NCI-H226 (cell line): ENCODE measurements around the gene RNF166.
A peak's percentile ranks its signal among the peaks of the same experiment; 100 is the strongest.

Source experiments
- DNase-seq: peaks from one replicate; pipeline ENCODE4 v3.0.0-alpha.2; 2015

The RNF166 gene

GRCh38 chr16:88738151-88739084 lies 32.2 kb upstream of the RNF166 start:
- DNase-seq, result no peak

- peak; percentile 65 for DNase-seq
Measured at GRCh38 chr16:88737298-88738150, 31.3 kb upstream of the RNF166 start.

GRCh38 chr16:88736496-88736895 lies 30.3 kb upstream of the RNF166 start:
- DNase-seq, result no peak

GRCh38 chr16:88736088-88736487 lies 29.9 kb upstream of the RNF166 start:
- DNase-seq, result no peak

GRCh38 chr16:88735616-88736015 lies 29.4 kb upstream of the RNF166 start:
- no peak for DNase-seq

GRCh38 chr16:88735121-88735520 lies 28.9 kb upstream of the RNF166 start:
- no peak for DNase-seq

- no peak for DNase-seq
Measured at GRCh38 chr16:88734361-88734728, 28.1 kb upstream of the RNF166 start.

GRCh38 chr16:88733630-88734360 lies 27.6 kb upstream of the RNF166 start:
- DNase-seq, result no peak

- DNase-seq, result no peak
Measured at GRCh38 chr16:88732961-88733294, 26.7 kb upstream of the RNF166 start.

GRCh38 chr16:88732172-88732960 lies 26.2 kb upstream of the RNF166 start:
- no peak for DNase-seq

GRCh38 chr16:88731699-88732098 lies 25.5 kb upstream of the RNF166 start:
- no peak for DNase-seq

- no peak for DNase-seq
Measured at GRCh38 chr16:88730632-88731607, 24.7 kb upstream of the RNF166 start.

GRCh38 chr16:88727871-88728270 lies 21.7 kb upstream of the RNF166 start:
- DNase-seq, result no peak

- no peak for DNase-seq
Measured at GRCh38 chr16:88726981-88727380, 20.8 kb upstream of the RNF166 start.

- no peak for DNase-seq
Measured at GRCh38 chr16:88726408-88726749, 20.2 kb upstream of the RNF166 start.

GRCh38 chr16:88725609-88726407 lies 19.6 kb upstream of the RNF166 start:
- no peak for DNase-seq

- DNase-seq, result no peak
Measured at GRCh38 chr16:88724855-88725555, 18.8 kb upstream of the RNF166 start.

- no peak for DNase-seq
Measured at GRCh38 chr16:88723911-88724310, 17.7 kb upstream of the RNF166 start.

- DNase-seq, result no peak
Measured at GRCh38 chr16:88723507-88723887, 17.3 kb upstream of the RNF166 start.
